ENCODE data around the gene NFAM1.

NFAM1 gene

GRCh38 chr22:42369250-42370041 lies 62.8 kb downstream of the NFAM1 start (continued):
- no peak for TF ChIP-seq HIC1 (tag by site-specific recombination; IDR thresholded peaks at IDR 0.05)
- TF ChIP-seq KLF10 (tag by site-specific recombination; IDR thresholded peaks at IDR 0.05), result no peak; the same call in none of the 2 replicates
- no peak for TF ChIP-seq ZNF214 (tag by site-specific recombination; IDR thresholded peaks at IDR 0.05; ENCODE audit: borderline replicate concordance)
- no peak for TF ChIP-seq MEIS1 (CRISPR knock-in tag; IDR thresholded peaks at IDR 0.05; ENCODE audit: borderline replicate concordance)
- TF ChIP-seq PRDM10 (tag by site-specific recombination; IDR thresholded peaks at IDR 0.05), result peak; percentile 97

GRCh38 chr22:42368379-42369249 lies 63.6 kb downstream of the NFAM1 start:
- ChIA-PET CTCF (interaction anchor here (0.6 to 1.3 kb wide), 4 partner anchors 17 to 75 kb away, joined by 3 to 6 read pairs (median 3); no protein-coding TSS in a partner anchor), POLR2A (interaction anchor here (0.6 to 2.6 kb wide), 21 partner anchors 8 to 422 kb away, joined by 3 to 10 read pairs (median 4); partner anchors contain the start of genes CENPM, NDUFA6 and SMDT1)
- Histone ChIP-seq H3K36me3 (ENCODE audit: control insufficient read depth in 2 of 2, insufficient read depth in 1 of 2, low read length in 2 of 2) (no peaks in the 10 kb centered on the region), H3K4me1 (ENCODE audit: control insufficient read depth, insufficient read depth, low read length) (peaks cover 23% of the 10 kb centered on the region), H3K9me3 (ENCODE audit: control insufficient read depth, insufficient read depth, low read depth, low read length) (no peaks in the 10 kb centered on the region), H3K27ac (ENCODE audit: extremely low read depth, low read depth, low read length) (peak overlapping the region; percentile 60; the same call in 1 of the 2 replicates), H3K4me3 (ENCODE audit: low read depth, low read length) (peak overlapping the region; percentile 49)
- TF ChIP-seq ZFP69B (tag by site-specific recombination; IDR thresholded peaks at IDR 0.05), result peak; percentile 92
- TF ChIP-seq ZXDB (tag by site-specific recombination; IDR thresholded peaks at IDR 0.05), result peak; percentile 62
- TF ChIP-seq ZBTB7A (tag by site-specific recombination; IDR thresholded peaks at IDR 0.05; ENCODE audit: low read depth), result no peak; the same call in 1 of the 2 replicates
- TF ChIP-seq ZNF214 (tag by site-specific recombination; IDR thresholded peaks at IDR 0.05; ENCODE audit: borderline replicate concordance), result no peak
- TF ChIP-seq KLF1 (tag by site-specific recombination; IDR thresholded peaks at IDR 0.05), result peak; percentile 93
- no peak for TF ChIP-seq ZNF426 (tag by site-specific recombination; IDR thresholded peaks at IDR 0.05)
- TF ChIP-seq KLF17 (tag by site-specific recombination; IDR thresholded peaks at IDR 0.05), result peak; percentile 62; the same call in 1 of the 2 replicates
- no peak for TF ChIP-seq SALL2 (tag by site-specific recombination; IDR thresholded peaks at IDR 0.05; ENCODE audit: borderline replicate concordance)
- no peak for TF ChIP-seq ZNF488 (tag by site-specific recombination; IDR thresholded peaks at IDR 0.05)
- 0 out of 2 replicates have a peak, but pooled peaks have one; percentile 33 for TF ChIP-seq ZNF391 (tag by site-specific recombination; IDR thresholded peaks at IDR 0.05; ENCODE audit: borderline replicate concordance, low read depth)
- no peak for TF ChIP-seq ZNF132 (tag by site-specific recombination; IDR thresholded peaks at IDR 0.05; ENCODE audit: borderline replicate concordance)
- TF ChIP-seq ZNF184 (tag by site-specific recombination; IDR thresholded peaks at IDR 0.05), result peak; percentile 73
- no peak for TF ChIP-seq ZNF350 (tag by site-specific recombination; IDR thresholded peaks at IDR 0.05)
- TF ChIP-seq ZNF843 (tag by site-specific recombination; IDR thresholded peaks at IDR 0.05), result no peak
- TF ChIP-seq ZNF138 (tag by site-specific recombination; IDR thresholded peaks at IDR 0.05; ENCODE audit: borderline replicate concordance), result no peak
- TF ChIP-seq ZNF621 (tag by site-specific recombination; IDR thresholded peaks at IDR 0.05), result no peak
- peak; percentile 48; the same call in 1 of the 2 replicates for TF ChIP-seq ZBTB10 (tag by site-specific recombination; IDR thresholded peaks at IDR 0.05)
- TF ChIP-seq ZNF155 (tag by site-specific recombination; IDR thresholded peaks at IDR 0.05), result no peak

Data from HEK293 (cell line).